ENCODE data around the gene LMTK2. TPM values are rescaled to one million over a fixed set of nuclear protein-coding genes. Genes with fewer than 3 reads are reported as not detected.

LMTK2 gene
- total and polyA plus RNA-seq, 2 donors (not counting 1 experiment from before 2014, with no cell fraction given) = 5.2 to 6.9 TPM

DNA sequence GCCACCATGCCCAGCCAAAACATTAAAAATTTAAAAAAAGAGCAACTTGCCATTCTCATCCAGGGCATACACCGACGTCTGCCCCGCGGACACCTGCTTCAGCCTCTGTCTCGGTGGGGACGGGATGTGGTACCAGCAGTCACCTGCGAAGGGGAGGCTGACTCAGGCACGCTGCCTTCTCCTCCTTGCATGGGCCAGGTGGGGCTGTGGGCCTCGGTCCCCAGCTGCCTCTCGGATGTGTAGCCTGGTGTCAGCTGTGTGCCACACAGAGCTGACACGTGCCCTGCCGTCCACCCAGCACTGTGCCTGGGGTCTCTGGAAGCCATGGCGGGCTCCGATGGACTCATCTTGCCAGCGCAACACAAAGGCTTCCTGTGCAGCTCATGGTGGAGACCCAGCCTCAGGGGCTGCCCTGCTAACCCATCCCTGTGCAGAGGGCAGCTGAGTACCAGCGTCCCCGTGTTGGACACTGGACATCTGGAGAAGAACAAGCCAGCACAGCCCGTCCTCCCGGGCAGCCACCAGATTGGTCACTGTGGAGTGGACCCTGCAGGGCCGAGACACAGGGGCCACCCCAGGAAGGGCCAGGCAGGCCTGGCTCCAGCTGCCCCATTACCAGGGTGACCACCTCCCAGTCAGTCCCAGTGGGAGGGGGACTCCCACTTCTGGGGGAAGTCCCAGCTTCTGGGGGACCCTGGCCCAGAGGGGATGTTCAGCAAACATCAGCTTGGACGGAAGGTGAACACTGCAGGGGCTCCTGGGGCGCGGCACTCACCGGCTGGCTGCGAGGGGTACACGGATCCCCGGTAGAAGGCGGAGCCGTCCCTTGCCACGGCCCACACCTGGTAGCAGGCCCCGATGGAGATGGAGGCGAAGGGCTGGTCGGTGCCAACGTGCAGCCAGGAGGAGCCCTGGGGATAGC, 115.2 kb downstream of the LMTK2 start:
- TF ChIP-seq EZH2 (IDR thresholded peaks at IDR 0.05; ENCODE audit: low read length, missing control alignments) = no peak
- TF ChIP-seq, protein P1, sequence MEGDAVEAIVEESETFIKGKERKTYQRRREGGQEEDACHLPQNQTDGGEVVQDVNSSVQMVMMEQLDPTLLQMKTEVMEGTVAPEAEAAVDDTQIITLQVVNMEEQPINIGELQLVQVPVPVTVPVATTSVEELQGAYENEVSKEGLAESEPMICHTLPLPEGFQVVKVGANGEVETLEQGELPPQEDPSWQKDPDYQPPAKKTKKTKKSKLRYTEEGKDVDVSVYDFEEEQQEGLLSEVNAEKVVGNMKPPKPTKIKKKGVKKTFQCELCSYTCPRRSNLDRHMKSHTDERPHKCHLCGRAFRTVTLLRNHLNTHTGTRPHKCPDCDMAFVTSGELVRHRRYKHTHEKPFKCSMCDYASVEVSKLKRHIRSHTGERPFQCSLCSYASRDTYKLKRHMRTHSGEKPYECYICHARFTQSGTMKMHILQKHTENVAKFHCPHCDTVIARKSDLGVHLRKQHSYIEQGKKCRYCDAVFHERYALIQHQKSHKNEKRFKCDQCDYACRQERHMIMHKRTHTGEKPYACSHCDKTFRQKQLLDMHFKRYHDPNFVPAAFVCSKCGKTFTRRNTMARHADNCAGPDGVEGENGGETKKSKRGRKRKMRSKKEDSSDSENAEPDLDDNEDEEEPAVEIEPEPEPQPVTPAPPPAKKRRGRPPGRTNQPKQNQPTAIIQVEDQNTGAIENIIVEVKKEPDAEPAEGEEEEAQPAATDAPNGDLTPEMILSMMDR (conservative IDR thresholded peaks at IDR 0.05 in 1 of 2, IDR thresholded peaks at IDR 0.05 in 1 of 2; ENCODE audit: low read depth in 1 of 2, low read length in 2 of 2) = no peak
- Histone ChIP-seq H4K20me1 (ENCODE audit: control insufficient read depth, extremely low read depth, insufficient read depth, low read length) (no peaks in the 10 kb centered on the region), H3K36me3 (ENCODE audit: control insufficient read depth, insufficient read depth, low read length) (peaks cover 5% of the 10 kb centered on the region), H3K9me3 (ENCODE audit: control insufficient read depth, insufficient read depth, low read depth, low read length) (no peaks in the 10 kb centered on the region), H3K4me1 (ENCODE audit: control insufficient read depth, extremely low read depth, insufficient read depth, low read length) (no peaks in the 10 kb centered on the region), H3K27ac (ENCODE audit: insufficient read depth, low read length) (no peak overlapping the region), H3K4me3 (replicated peaks in 1 of 4; ENCODE audit: control extremely low read depth in 1 of 4, insufficient read depth in 1 of 4, low read depth in 3 of 4, low read length in 4 of 4) (no peak overlapping the region), H3K27me3 (ENCODE audit: control insufficient read depth, insufficient read depth, low read length) (no peaks in the 10 kb centered on the region), H2AFZ (ENCODE audit: low read length) (no peak overlapping the region), H3K9ac (ENCODE audit: insufficient read depth, low read length) (no peak overlapping the region), H3K79me2 (ENCODE audit: control insufficient read depth, insufficient read depth, low read length) (no peaks in the 10 kb centered on the region), H3K4me2 (ENCODE audit: extremely low read depth, insufficient read depth, low read length) (no peak overlapping the region)
- no peak for DNase-seq (ENCODE audit: low read depth in 2 of 2)

DNA sequence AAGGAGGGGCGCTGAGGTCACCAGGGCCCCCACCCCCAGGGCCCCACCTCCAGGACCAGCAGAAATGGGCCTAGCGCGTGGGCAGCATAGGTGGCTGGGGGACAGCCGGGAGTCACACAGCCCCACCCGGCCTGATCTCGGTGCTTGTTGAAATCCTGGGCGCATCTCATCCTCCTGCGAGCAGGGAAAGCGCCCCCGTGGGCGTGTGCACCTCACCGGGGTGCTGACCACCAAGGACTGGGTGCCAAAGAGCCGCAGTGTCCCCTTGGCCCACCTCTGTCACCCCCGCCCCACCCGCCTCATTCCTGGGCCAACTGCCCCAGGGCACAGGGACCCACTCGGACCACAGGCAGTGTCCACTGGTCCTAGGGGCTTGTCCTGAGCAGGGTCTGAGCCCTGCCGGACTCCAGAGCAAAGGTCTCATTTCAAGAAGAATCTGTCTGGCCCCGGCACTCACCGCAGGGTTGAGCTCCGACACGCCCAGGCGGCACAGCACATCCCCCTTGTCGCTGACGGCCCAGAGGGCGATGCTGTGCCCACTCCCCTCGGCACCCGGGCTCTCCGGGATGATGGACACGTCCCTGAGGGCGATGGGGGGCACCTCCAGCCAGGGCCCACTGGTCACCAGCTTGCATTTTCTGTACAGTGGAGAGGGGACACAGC, 116.0 kb downstream of the LMTK2 start:
- TF ChIP-seq EZH2 (IDR thresholded peaks at IDR 0.05; ENCODE audit: low read length, missing control alignments) = no peak
- TF ChIP-seq, protein P1 (conservative IDR thresholded peaks at IDR 0.05 in 1 of 2, IDR thresholded peaks at IDR 0.05 in 1 of 2; ENCODE audit: low read depth in 1 of 2, low read length in 2 of 2) = no peak
- no peak for DNase-seq (ENCODE audit: low read depth in 2 of 2)

DNA sequence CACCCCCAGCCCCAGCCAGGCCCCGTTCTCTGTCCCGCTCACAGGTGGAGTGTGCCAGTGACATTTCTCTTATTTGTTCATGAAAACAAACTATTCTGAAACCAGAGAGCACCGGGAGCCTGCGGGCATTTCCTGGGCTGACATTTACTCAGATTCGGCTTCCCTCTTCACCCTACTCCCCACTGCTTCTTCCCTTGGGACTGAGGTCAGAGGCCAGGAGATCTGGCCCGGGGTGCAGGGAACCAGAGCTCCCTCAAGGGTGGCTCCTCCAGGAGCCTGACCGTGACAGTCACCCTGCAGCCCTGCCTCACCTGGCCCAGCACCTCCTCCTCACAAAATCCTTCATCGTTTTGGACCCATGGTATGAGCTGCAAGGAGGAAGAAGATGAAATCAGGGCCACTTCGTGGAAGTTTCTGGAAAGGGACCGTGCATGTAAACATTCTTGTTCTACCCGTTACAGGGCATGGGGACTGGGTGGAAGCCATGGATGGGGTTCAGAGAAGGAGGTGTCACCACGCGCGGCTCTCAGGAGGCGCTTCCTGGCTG, 116.8 kb downstream of the LMTK2 start:
- Histone ChIP-seq H3K27ac (ENCODE audit: insufficient read depth, low read length) (no peak overlapping the region), H4K20me1 (ENCODE audit: control insufficient read depth, extremely low read depth, insufficient read depth, low read length) (no peaks in the 10 kb centered on the region), H2AFZ (ENCODE audit: low read length) (no peak overlapping the region), H3K4me2 (ENCODE audit: extremely low read depth, insufficient read depth, low read length) (no peak overlapping the region), H3K36me3 (ENCODE audit: control insufficient read depth, insufficient read depth, low read length) (peaks cover 4% of the 10 kb centered on the region), H3K4me3 (replicated peaks in 1 of 4; ENCODE audit: control extremely low read depth in 1 of 4, insufficient read depth in 1 of 4, low read depth in 3 of 4, low read length in 4 of 4) (no peak overlapping the region), H3K27me3 (ENCODE audit: control insufficient read depth, insufficient read depth, low read length) (no peaks in the 10 kb centered on the region), H3K79me2 (ENCODE audit: control insufficient read depth, insufficient read depth, low read length) (no peaks in the 10 kb centered on the region), H3K4me1 (ENCODE audit: control insufficient read depth, extremely low read depth, insufficient read depth, low read length) (no peaks in the 10 kb centered on the region), H3K9me3 (ENCODE audit: control insufficient read depth, insufficient read depth, low read depth, low read length) (no peaks in the 10 kb centered on the region), H3K9ac (ENCODE audit: insufficient read depth, low read length) (no peak overlapping the region)
- no peak for DNase-seq (ENCODE audit: low read depth in 2 of 2)
- no peak for TF ChIP-seq EZH2 (IDR thresholded peaks at IDR 0.05; ENCODE audit: low read length, missing control alignments)
- TF ChIP-seq, protein P1 (conservative IDR thresholded peaks at IDR 0.05 in 1 of 2, IDR thresholded peaks at IDR 0.05 in 1 of 2; ENCODE audit: low read depth in 1 of 2, low read length in 2 of 2) = no peak

More for the DNA sequence above, 116.0 kb downstream of the LMTK2 start:
- no peaks in the 10 kb centered on the region for H3K4me1 ChIP-seq (ENCODE audit: control insufficient read depth, extremely low read depth, insufficient read depth, low read length)
- no peak overlapping the region for H3K4me3 ChIP-seq (replicated peaks in 1 of 4; ENCODE audit: control extremely low read depth in 1 of 4, insufficient read depth in 1 of 4, low read depth in 3 of 4, low read length in 4 of 4)
- no peaks in the 10 kb centered on the region for H3K79me2 ChIP-seq (ENCODE audit: control insufficient read depth, insufficient read depth, low read length)
- peaks cover 3% of the 10 kb centered on the region for H3K36me3 ChIP-seq (ENCODE audit: control insufficient read depth, insufficient read depth, low read length)
- H3K27ac ChIP-seq (ENCODE audit: insufficient read depth, low read length) = no peak overlapping the region
- H2AFZ ChIP-seq (ENCODE audit: low read length) = no peak overlapping the region
- no peaks in the 10 kb centered on the region for H3K27me3 ChIP-seq (ENCODE audit: control insufficient read depth, insufficient read depth, low read length)
- no peaks in the 10 kb centered on the region for H3K9me3 ChIP-seq (ENCODE audit: control insufficient read depth, insufficient read depth, low read depth, low read length)
- H3K9ac ChIP-seq (ENCODE audit: insufficient read depth, low read length) = no peak overlapping the region
- H3K4me2 ChIP-seq (ENCODE audit: extremely low read depth, insufficient read depth, low read length) = no peak overlapping the region
- no peaks in the 10 kb centered on the region for H4K20me1 ChIP-seq (ENCODE audit: control insufficient read depth, extremely low read depth, insufficient read depth, low read length)

Data from fibroblast of lung (primary cell).